HG03521 (cell line): ENCODE results near the gene SPEM1.

Experiments used
- ATAC-seq: cut with Tn5 transposase; IDR thresholded peaks from one replicate; pipeline ENCODE4 v1.9.1; 2021; ENCODE audit warnings: mild to moderate bottlenecking, moderate library complexity; ENCODE audit not compliant: unreplicated experiment

SPEM1 gene

DNA sequence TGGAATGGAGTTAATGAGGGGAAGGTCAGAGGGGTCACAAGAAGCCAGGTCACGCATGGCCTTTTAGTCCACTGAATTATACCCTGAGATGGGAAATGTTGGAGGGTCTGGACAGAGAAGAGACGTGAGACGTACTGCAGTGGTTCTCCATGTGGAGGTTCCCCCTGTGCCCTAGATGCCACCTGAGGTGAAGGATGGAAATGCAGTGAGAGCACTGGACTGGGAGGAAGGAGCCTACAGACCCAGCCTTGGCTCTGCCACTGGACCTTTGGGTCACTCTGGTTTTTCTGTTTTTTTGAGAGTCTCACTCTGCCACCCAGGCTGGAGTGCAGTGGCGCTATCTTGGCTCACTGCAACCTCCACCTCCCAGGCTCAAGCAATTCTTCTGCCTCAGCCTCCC lies 24.0 kb upstream of the SPEM1 start:
- no peak for ATAC-seq

DNA sequence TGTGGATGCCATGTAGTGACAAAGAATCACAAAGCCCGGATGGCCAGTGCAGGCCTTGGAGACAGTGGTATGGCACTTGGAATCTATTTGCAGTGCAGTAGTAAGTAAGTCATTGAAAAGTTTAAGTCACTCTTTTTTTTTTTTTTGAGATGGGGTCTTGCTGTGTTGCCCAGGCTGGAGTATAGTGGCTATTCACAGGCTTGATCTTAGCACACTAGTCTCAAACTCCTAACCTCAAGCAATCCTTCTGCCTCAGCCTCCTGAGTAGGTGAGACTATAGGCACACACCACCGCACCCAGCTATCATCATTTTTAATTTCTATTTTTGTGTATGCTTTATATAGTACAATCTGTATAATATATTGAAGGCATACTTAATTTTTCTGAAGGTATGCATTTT lies 21.5 kb upstream of the SPEM1 start:
- no peak for ATAC-seq

DNA sequence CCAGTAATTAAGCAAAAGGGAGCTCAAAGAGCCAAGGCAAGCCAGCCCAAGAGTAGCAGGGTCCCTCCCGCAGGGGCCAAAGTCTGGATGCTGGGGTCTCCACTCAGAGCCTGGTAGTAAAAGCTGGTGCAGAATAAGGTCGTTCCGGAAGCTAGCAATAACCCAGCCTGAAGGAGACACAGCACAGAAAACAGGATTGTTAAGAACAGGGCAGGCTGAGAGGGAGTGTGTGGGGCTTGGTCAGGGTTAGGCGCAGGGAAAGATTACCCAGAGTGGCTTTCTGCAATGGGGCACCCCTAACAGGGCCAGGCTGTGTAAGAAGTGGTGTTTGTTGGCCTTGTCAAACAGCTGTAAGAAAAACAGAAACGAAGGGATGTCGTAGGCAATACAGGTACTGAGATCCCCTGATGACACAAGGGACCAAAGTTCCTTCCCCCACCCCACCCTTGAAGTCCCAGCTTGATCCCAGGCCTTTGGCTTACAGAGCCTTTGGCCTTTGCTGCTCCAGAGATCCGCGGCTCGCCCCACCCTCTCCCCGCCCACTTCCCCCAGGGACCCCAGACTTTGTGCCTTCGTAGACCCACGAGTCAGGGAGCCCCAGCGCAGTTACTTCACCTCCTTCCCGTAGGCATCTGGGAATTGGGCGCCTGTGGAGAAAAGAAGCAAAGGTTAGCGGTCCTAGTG lies 16.9 kb upstream of the SPEM1 start:
- no peak for ATAC-seq

DNA sequence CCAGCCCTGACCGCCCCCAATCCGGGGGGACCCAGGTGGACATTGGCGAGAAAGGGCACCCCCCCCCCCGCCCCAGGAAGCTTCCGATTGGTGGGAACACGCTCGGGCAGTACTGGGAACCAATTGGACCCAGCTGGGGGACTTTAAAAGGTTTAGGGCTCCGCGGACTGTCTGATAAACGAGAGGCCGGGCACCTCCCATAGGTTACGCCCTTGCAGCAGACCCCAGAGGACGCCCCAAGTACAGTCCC lies 16.5 kb upstream of the SPEM1 start:
- no peak for ATAC-seq

DNA sequence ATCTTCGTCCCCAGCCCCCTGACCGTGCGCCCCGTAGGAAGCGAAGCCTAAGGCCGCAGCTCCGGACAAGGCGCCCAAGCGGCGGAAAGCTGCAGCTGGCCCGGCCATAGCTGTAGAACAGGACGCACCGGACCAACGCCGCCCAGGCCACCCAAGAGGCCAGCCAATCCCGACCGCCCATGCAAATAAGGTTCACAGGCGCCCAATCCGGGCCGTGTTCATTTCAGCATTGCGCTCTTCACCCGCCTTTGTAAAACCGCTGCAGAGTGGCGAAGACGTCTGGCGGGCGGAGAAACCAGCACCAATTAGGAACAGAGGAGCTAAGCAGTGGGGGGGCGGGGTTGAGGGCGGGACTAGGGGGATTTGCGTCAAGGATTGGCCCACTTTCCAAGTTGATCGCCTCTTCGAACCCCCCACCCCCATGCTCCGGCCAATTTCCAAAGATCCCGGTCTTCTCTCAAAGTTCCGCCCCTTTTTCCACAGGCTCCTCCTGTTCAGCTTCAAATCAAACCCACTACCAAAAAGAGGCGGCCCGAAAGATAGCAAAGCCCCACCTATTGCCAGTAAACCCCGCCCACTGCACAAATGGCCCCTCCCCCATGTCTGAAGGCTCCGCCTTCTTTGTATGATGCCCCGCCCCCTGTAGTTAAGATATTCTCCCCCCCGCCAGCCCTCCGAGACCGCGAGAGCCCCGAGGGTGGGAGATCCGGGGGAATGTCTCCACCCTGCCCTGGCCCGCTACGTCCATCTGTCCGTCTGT lies 16.0 kb upstream of the SPEM1 start, which contains the start of gene TMEM256:
TSS of gene TMEM256 (minus strand) at position 121 of the 760 bp plus-strand sequence. CDS start at position 108, 13 bp downstream.
- ATAC-seq: peak; percentile 98

DNA sequence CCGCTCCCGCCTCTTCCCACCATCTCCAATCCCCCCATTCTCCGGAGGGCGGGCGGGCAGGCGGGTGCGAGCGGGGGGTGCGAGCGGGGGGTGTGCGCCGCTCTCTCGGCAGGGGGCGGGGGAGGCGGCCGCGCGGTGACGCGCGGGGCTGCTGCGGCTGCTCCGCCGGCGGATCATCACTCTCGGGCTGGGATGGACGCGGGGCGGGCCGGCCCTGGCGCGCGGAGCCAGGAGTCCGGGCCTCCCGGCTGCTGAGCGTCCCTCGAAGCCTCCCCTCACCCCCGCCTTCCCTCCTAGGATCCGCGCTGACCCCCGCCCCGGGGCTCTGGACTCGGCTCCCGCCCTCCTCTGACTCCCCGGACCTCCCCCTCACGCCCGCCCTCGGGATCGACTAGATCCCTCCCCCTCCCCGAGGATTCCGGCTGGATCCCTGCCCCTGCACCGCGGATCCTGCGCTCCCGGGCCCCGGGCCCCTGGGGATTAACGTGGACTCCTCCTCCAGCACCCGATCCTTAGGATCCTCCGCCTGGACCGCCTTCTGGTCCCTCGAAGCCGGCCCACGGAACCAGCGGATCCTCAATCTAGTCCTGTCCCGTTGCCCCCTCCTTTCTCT lies 15.3 kb upstream of the SPEM1 start:
- peak; percentile 6 for ATAC-seq

DNA sequence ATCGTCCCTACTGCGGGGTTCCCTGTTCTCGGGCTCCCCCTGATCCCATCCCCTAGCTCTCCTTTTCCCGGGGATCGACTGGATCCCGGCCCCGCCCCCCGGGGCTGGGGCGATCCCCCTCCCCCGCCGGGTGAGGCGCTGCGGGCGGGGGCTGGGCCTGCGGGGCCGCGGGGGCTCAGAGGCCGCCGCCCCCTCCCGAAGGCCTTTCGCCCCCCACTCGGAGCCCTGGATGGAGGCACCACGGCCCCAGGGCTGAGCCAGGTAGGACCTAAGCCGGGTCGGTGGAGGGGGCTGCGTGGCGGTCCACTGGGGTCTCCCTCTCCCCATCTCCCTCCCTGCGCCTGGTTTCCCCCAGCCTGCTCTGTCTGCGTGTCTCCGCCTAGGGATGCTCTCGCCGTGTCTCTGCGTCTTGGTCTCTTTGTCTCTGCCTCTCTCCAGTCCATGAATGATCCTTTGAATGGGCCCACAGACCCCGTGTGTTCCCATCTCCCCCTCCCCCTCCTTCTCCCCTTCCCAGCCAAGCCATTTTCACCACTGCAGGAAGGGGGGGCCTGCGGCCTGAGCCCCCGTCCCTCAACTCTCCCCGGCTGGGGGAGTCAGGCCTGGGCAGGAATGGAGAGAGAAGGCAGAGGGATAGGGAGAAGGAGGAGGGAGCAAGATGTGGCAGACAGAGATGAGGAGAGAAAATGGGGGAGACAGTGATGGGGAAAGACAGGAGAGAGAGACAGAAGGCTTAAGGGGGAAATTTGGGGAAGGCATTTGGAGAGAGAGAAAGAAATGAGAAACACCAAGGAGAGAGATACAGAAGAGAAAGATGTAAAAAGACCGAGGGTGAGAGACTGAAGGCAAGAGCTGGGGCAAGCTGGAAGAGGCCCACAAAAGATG lies 14.5 kb upstream of the SPEM1 start:
- ATAC-seq: no peak

DNA sequence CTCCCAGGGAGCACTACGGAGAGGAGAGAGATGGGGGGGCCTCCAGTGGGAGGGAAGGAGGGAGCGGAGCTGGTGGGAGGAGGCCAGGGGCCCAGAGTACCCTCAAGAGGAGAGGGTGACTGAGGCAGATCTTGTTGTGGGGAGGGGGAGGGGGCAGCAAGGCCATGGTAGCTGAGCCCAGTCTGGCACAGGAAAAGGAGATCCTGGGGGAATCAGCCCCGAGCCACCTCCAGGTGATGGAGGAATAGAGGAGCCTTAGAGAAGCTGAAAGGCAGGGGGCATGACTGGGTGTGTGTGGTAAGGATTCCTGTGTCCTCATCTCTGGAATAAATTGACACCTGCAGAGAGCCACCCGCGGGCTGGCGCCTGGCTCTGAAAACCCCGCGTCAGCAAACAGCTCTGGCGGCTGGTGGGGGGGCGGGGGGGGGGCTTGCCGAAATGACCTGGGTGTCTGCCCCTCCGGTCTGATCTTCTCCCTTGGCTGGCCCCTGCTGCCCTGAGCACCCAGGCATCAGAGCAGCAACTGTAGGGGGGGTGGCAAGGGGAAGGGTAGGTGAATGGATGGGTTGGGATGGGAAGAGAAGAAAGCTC lies 13.8 kb upstream of the SPEM1 start:
- ATAC-seq: no peak

DNA sequence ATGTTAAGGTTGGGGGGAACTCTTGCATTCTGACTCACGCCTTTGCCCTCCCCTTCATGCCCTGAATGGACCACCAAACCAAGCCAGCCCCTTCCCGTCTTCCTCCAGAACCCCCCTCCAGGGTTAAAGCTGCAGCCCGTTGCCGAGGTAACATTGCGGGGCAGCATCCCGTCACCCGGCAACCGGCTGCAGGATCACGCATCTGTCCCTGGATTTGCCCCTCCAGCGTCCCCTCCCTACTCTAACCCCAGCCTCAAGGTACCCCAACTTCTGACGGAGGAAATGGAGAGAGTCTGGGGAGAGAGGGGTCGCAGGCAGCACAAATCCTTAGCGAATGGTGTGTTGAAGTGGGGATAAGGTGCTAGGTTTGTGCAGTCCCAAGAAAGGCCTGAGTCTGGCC lies 13.0 kb upstream of the SPEM1 start:
- no peak for ATAC-seq

DNA sequence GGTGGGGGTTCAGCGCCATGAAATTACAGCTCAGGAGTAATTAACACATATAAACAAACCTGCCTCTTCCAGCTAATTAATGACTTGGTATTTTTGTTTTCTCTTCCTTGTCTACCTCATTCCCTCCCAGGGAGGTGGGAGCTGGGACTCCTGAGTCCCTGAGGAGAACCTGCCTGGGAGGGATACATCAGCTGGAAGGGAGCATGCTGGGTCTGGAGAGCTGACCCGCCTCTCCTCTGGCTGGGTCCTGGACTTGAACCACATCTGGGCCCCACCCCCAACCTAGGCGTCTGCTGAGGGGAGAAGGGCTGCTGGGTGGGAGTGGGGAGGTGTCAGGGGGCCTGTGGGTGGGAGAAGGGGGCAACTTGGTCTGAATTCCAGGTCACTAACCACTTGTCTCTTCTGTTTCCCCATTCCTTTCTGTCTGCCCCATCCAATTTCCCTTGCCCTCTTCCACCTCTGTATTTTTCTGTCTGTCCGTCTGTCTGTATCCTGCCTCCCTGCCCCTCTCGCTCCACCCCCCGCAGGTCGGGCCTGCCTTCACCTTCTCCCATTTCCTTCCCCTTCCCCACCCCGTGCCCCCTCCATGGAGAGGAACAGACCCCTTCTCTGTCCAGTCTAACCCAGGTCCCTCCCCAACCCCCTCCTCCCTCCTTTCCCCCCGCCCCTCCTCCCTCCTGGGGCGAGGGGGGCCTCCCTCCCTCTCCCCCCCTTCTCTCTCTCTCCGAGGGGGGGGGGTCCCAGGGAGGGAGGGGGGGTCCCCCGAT lies 12.5 kb upstream of the SPEM1 start, which contains the start of gene NLGN2:
TSS of gene NLGN2 (plus strand) at position 361 of the 767 bp plus-strand sequence. CDS start 411 bp downstream, outside the sequence.
- ATAC-seq: no peak

DNA sequence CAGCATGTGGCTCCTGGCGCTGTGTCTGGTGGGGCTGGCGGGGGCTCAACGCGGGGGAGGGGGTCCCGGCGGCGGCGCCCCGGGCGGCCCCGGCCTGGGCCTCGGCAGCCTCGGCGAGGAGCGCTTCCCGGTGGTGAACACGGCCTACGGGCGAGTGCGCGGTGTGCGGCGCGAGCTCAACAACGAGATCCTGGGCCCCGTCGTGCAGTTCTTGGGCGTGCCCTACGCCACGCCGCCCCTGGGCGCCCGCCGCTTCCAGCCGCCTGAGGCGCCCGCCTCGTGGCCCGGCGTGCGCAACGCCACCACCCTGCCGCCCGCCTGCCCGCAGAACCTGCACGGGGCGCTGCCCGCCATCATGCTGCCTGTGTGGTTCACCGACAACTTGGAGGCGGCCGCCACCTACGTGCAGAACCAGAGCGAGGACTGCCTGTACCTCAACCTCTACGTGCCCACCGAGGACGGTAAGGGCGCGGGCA lies 11.8 kb upstream of the SPEM1 start:
- ATAC-seq: no peak

DNA sequence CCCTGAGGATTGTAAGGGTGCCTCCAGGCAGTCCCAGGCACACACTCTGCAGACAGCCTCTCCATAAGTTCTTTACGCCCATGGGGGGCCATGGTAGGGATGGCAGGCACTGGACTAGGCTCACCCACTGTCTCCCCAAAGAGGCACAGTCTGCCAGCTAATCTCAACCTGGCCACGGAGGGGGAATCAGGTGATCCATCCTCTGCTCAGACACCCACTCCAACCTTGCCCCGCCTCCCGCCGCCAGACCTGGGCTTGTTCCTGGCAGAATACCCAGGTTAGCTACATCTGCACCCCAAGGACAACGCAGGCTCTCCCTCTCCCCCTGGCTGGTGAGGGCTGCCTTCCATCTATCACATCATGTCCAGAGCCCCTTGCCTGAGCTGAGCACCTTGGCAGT lies 11.3 kb upstream of the SPEM1 start:
- ATAC-seq: no peak

DNA sequence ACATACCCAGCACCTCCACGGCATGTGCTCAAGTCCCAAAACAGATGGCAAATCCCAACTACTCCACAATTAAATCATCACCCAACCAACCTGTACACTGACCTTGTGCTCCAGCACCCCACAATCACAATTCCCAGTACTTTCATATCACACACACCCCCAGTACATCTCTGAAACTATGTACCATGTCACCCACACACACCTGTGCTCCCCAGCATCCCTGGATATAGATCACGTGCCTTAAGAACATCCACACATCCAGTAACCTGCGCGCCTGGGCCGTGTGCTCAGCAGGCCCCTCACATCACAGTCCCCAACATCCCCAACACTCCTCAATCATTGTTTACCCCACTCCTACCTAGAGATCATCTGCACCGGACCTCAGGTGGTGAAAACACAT lies 10.4 kb upstream of the SPEM1 start:
- ATAC-seq: no peak

DNA sequence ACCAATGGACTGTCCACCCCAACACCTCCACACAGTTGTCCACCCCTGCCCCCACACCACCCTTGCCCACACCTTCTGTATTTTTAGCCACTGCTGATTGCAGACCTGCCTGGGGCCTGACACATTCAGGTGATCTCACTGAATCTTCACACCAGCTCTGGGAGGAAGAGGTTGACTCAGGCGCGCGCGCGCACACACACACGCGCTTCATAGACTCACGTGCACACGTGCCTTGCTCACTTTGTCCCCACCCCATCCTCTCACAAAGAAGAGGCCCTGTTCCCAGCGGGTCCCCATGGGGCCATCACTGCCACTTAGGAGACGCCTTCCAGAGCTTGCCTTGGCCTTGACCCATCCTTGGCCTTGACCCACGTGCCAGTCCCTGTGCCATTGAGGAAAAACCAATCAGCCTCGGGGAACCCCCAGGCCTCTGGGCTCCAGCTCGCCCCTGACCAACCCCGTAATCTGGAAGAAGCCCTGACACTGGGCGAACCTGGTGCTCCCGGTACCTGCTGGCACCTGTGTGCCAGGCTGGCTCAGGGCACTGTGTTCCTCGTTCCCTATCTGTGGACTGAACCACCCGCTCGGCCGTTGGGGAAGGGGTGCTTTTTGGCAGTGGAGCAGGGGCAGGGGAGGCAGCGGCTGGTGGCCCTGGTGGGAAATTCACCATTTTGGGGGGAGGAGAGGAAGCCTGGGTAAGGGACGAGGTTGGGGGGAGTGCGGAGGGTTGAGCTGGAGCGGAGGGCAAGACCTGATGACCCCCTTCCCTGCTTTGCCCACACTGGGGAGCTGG lies 9.3 kb upstream of the SPEM1 start:
- ATAC-seq: no peak

DNA sequence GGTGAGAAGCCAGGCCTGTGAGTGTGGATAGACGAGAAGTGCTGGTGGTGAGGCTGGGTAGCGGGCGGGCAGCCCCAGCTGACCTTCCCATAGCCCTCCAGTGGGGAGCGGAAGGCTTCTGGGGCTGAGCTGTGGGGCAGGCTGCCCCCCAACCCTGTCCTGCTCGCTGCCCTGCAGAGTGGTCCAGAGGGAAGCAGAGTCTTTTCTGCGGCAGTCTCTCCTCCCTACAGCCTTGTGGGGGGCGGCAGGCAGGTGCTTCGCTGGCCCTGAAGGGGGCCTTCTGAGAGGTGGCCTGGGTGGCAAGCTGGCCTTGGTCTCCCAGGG lies 8.7 kb upstream of the SPEM1 start:
- no peak for ATAC-seq

DNA sequence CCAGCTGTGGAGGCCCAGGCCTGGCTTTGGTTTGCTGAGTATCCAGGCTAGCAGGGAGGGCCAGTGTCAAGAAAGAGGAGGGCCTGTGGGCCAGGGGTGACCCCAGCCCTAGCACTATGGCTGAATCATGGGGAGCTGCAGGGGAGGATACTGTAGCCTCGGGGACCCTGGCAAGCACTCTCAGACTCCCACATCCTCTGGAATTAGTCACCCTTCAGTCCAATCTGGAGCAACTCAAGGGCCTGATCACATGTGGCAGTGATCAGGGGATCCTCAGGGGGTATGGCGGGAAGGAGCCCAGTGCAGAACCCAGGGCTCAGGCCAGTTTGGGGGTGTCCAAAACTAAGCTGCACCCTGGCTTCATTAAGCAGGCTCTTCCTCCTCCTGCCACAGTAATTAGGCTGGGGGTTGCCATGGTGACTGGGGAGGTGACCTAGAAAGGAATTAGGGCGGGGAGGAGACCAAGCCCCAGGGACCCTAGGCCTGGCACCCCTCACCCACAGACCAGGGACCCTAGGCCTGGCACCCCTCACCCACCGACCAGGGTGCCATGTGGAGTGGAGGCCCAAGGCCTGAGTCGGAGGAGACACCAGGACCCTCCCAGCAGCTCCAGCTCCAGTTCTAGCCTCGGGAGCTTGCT lies 6.7 kb upstream of the SPEM1 start:
- ATAC-seq: no peak

DNA sequence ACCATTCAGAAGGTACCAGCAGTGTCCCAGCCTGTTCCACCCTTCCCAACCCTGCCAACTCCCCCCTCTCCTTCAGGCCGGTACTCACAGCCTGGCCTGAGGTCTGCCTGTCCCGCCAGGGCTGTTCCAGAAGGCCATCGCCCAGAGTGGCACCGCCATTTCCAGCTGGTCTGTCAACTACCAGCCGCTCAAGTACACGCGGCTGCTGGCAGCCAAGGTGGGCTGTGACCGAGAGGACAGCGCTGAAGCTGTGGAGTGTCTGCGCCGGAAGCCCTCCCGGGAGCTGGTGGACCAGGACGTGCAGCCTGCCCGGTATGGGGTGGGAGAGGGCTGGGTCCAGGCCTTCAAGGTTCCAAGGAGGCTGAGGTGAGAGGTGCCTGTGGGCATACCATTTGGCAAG lies 5.3 kb upstream of the SPEM1 start:
- ATAC-seq: no peak

DNA sequence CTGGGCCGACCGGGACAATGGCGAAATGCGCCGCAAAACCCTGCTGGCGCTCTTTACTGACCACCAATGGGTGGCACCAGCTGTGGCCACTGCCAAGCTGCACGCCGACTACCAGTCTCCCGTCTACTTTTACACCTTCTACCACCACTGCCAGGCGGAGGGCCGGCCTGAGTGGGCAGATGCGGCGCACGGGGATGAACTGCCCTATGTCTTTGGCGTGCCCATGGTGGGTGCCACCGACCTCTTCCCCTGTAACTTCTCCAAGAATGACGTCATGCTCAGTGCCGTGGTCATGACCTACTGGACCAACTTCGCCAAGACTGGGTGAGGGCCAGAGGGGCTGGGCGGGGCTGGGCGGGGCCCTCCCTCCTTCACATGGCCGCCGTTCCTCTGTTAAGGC lies 4.3 kb upstream of the SPEM1 start:
- no peak for ATAC-seq

DNA sequence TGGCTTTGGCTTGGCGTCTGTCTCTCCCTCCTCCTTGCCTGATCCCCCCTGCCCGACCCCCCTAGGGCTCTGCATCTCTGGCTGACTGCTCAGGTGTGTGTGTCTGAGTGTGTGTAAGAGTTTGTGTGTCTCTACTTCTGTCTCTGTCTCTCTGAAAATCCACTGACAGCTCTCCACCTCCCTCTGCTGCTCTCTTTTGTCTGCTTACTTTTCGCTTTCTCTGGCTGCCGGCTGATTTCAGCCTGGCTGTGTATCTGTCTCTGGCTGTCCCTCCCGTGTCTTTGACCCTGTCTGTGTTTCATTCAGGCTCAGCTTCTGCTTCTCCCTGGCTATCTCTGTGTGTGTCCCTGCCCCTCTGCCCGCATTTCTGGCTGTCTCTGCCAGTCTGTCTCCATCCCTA lies 3.8 kb upstream of the SPEM1 start:
- no peak for ATAC-seq
